NCI-H2081 (cell line): ENCODE measurements around the gene ROGDI.

Source experiments
- DNase-seq, 2 experiments: peaks; one replicate each; lab custom pipeline; 2025; lab: John Stamatoyannopoulos, UW

ROGDI gene

GRCh38 chr16:4801962-4802658 is at the start of gene ROGDI:
Gene ROGDI (minus strand): TSS chr16:4802633. CDS start chr16:4802571, 62 bp downstream.
- peak; percentile 84 to 91 for DNase-seq

- no peak for DNase-seq
These were observed 47.8 kb upstream of the ROGDI start for GRCh38 chr16:4850211-4850610.

DNA sequence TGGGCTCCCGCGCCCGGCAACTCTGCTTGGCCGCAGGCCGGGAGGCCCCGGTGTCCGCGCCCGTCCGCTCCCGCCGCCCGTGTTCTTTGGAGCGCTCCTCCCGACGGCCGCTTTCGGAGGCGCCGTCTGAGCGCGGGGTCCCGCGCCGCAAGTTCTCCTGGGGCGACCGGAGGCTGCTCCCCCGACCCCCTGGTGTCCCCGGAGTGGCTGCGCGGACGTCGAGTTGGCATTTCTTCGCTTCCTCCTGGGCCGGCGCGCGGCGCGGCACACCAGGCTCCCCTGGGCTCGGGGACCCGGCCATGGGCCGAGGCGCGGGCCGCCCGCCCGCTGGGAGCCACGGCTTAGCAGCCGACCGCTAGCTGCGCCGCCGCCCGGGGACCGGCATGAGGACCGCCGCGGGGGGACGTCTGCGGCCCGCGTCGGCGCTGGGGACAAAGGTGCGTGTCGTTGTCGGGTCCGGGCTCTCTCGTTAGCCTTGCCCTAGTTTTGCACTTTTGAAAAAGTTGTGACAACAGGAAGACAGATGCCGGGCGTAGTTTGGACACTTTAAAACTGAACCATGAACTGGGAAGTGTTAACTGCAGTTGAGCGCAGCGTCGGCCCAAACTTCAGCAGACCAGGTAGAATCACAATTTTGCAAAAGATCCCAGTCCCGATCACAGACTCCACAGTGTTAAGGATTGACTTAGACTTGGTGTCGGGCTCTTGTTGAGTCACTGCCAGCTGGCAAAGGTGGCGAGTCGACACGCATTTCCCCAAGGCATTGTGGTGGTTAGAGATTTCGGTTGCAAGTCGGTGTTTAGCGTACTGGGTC is 45.5 kb upstream of the ROGDI start:
- DNase-seq: peak in 1 of 2 experiments; percentile 16

- DNase-seq: peak; percentile 97
These were observed 44.7 kb upstream of the ROGDI start, which contains the start of the genes GLYR1 and UBN1 for GRCh38 chr16:4846901-4847773. Gene GLYR1 (minus strand): TSS chr16:4847288. CDS start chr16:4847265, 23 bp downstream. Gene UBN1 (plus strand): TSS chr16:4847481. CDS start chr16:4852918, 5,437 bp downstream.

GRCh38 chr16:4846503-4846900 is 44.1 kb upstream of the ROGDI start:
- DNase-seq: peak in 1 of 2 experiments; percentile 42

DNA sequence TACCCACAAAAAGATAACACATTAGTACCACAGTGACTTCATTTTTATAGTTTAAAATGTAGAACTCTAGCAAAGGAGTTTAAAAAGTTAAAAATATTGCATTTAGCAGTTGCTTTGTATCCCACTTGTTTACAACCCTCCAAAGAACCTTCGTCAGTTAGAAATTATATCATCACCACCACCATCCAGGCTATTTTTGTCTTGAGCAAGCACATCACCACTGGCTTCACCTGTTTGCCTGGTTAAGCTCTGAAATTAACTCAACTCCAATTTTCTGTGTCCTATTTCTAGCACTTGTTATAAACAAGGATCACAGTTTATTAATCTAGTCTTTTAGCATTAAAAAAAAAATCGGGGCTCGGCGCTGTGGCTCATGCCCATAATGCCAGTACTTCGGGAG is 38.6 kb upstream of the ROGDI start:
- no peak for DNase-seq

DNA sequence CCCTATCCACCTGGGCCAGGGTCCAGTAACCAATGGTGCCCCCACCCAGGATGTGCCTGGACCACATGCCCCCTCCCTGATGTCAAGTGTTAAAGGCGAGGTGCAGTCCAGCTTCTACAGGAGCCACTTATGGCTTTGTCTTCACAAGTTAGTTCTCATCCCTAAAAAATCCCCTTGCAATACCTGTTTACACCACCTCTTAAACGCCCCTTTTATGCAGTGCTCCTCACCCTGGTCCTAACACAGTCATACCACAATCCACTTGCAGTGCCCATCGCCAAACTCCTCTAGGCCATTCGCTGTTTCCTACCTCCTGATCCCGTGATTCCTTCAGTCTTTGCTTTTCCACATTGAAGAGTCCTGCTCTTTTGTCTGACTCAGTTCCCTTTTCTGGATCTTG is 37.5 kb upstream of the ROGDI start:
- DNase-seq: no peak

DNA sequence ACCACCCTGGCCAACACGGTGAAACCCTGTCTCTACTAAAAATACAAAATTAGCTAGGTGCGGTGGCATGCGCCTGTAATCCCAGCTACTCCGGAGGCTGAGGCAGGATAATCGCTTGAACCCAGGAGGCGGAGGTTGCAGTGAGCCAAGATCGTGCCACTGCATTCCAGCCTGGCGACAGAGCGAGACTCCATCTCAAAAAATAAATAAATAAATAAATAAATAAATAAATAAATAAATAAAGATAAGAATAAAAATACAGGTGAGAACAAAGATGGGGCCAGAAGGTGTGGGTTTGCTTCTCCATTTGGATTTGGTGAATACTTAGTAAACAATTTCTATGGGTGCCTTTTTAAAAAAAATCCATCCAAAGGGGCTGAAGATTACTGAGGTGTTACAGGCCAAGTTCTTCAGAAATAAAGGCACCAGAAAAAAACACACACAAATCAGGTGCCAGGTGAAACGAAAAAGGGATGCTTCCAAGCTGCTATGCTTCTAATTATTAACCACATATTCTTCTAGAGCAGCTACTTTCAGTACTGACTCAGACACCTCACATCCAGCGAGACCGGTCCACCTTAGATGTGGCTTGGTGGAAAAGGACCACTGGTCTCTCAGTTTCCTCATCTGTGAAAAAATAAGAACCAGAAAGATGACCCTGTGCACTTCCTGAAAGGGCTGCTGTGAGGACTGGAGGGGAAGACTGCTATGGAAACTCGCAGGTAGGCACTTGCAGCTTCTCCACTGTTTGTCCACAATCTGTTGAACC is 35.5 kb upstream of the ROGDI start:
- DNase-seq: no peak

DNA sequence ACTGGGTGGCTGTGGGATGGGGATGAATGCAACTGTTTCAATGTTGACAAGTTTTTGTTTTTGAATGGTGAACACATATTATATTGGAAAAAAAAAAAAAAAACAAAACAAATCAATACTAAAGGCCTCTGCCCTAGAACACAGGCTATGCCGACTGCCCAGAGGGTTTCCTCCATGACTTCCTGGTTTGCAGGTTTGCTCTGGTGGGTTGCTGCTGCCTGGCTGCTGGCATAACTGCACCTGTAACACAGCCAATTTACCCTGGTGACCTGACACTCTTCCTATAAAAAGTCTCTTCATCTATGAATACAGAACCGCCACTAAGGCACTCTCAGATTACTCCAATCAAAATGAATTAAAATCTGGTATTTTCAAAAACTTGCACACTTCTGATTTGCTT is 34.3 kb upstream of the ROGDI start:
- no peak for DNase-seq

DNA sequence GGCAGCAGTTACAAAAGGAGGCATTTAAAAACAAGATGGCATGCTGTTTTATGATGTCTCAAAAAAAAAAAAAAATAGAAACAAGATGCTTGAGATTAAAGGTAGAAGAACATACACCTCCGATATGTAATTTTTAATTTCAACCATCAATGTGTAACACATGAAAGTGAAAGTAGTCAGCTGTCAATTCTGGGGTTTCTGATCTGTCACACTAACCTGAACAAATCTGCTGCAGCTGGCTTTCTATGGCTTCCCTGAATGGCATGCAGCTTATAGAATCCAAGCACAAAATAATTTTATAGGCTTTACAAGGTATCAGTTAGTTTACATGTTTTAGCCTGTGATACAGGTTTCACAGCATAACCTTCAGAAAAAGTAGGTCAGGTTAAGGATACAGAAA is 31.2 kb upstream of the ROGDI start:
- DNase-seq: no peak

GRCh38 chr16:4832698-4833343 is 30.4 kb upstream of the ROGDI start:
- DNase-seq: no peak

GRCh38 chr16:4831616-4832015 is 29.2 kb upstream of the ROGDI start:
- DNase-seq: no peak

- no peak for DNase-seq
These were observed 28.0 kb upstream of the ROGDI start for GRCh38 chr16:4830408-4830807.

- no peak for DNase-seq
These were observed 26.3 kb upstream of the ROGDI start for GRCh38 chr16:4828567-4829321.

DNA sequence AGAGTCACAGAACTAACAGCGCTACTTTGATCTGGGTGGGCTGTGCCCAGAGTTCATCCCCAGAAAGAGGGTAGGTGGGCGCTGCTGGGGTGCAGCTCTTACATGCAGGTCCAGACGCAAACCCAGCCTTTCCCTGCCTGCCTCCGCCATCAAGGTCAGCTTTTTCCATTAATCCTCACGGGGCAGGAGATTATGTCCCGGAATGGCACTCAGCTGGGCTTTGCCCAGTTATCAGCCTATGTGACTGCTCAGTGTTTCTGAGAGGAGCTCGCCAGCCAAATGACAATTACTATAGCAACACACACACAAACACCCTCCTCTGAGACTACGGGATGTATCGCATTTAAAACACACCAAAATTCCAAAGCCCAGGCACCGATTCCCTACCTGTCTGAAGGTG is 24.5 kb upstream of the ROGDI start:
- no peak for DNase-seq

- DNase-seq: no peak
These were observed 24.1 kb upstream of the ROGDI start for GRCh38 chr16:4826526-4826925.

- no peak for DNase-seq
These were observed 22.8 kb upstream of the ROGDI start for GRCh38 chr16:4825196-4825595.

- DNase-seq: no peak
These were observed 18.2 kb upstream of the ROGDI start for GRCh38 chr16:4820652-4821051.

GRCh38 chr16:4814542-4815173 is 12.2 kb upstream of the ROGDI start:
- DNase-seq: no peak

- no peak for DNase-seq
These were observed 11.6 kb upstream of the ROGDI start for GRCh38 chr16:4814046-4814445.
